ENCODE results near the gene VTI1A.
"Not testable (repeated sequence)": the region's sequence is repeated elsewhere in the genome, so short reads cannot be mapped to it uniquely, and the experiment has no call there.

The VTI1A gene
- total RNA-seq = 35.9 to 66.0 (median 53.4) reads per million in 18 experiments

DNA sequence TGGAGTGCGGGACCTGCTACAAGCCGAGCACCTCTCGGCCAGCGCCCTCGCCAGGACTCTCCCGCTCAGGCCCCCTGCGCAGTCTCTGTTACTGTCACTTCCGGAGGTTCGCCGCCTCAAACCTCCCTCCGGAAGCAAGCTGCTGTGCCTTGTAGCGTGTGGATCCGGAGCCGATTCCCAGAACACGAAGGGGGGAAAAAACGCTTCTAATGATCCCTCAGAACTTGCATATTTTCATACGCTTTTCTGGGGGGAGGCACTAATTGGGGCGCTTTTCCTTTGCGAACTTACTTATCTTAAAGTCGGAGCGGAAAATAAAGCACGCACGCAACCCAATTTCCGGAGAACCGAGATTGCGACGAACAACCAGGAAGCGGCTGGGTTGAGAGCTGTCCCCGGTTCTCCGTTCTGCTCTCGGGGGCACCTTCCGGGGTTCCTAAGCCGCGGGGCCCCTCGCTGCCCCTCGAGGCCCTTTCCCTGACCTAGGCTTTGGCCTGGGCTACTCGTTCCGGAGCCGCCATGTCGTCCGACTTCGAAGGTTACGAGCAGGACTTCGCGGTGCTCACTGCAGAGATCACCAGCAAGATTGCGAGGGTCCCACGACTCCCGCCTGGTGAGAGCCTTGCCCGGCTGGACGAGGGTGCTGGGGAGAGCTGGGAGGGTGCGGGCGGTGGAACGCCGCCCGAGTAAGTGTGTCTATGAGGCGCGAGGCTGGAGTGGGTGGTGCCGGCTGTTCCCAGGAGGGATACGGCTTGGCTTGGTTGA, at the start of gene VTI1A, which contains the start of gene ZDHHC6:
Gene VTI1A (plus strand): TSS at position 361 of the 765 bp plus-strand sequence. CDS start 159 bp downstream, at position 520.
Gene ZDHHC6 (minus strand): TSS at position 60 of the 765 bp plus-strand sequence. CDS start 1,478 bp downstream, outside the sequence.
- DNase-seq = peak; percentile 83 to 89

DNA sequence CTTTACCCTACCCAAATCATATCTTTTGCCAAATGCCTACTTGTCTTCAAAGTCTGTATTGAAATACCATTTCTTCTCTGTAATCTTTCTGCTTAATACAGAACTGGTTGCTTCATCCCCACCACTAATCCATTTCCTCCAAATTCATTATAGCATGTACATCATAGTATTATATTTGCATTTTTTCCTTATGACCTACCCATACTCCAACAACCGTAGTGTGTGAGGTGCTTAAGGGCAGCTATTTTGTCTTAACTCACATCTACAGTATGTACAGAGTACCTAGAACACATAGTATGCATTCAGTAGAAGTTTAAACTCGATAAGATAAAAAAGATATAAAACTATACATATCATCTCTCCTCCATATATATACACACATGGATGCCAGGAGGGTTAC, 49.4 kb upstream of the VTI1A start:
- DNase-seq = no peak

- DNase-seq = no peak
These were observed 44.1 kb upstream of the VTI1A start for GRCh38 chr10:112402917-112403316.

GRCh38 chr10:112404617-112405016, 42.4 kb upstream of the VTI1A start:
- DNase-seq = no peak

GRCh38 chr10:112406806-112407205, 40.2 kb upstream of the VTI1A start:
- not testable (repeated sequence) for DNase-seq

- no peak for DNase-seq
These were observed 39.3 kb upstream of the VTI1A start for GRCh38 chr10:112407696-112408095.

DNA sequence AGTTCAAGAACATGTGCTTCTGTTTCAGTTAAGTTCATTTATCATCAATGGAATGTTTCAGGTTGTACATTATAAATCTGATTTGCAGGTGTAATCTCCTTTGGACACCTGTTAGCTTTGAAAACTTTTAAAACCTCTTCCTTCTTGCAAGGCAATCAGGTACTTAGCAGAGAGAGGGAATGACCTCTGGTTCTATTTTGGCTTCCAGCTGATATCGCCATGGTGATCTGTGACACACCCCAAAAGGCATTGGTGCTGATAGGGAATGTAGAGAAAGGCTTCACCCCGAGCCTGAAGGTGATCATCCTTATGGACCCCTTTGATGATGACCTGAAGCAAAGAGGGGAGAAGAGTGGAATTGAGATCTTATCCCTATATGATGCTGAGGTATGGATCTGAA, 37.7 kb upstream of the VTI1A start:
- DNase-seq = no peak

- no peak for DNase-seq
These were observed 37.3 kb upstream of the VTI1A start for GRCh38 chr10:112409755-112410154.

DNA sequence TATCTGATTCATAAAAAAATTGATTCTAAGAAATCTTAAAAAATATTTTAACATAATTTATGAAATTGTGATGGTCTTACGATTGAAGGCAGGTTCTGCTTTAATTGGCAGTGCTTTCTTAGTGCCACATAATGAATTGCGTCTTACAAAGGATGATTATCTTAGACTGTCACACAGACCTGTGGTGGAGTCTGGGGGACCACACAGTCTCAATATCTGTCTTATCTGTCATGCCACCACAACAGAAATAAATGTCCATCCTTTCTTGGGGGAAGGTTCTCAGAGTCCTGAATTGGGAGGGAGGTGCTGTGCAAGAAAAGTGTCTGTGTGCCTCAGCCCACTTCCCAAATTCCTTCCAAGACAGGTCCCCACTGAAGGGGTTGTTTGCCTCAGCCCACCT, 34.3 kb upstream of the VTI1A start:
- no peak for DNase-seq

DNA sequence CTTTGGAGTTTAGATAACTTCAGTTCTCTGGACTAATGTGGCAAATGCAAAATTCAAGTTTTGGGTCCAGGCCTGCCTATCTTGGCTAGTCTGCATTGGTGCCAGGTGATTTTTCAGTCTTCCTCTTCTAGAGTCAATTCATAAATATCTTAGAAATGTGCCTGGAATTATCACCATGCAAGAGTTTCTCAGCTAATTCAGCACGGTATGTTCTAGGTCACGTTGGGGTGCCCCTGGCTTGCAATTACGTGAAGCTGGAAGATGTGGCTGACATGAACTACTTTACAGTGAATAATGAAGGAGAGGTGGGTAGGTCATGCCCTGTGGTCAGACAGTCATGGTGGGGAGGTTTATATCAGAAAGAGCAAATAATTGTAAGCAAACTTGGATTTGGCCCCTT, 25.3 kb upstream of the VTI1A start:
- no peak for DNase-seq

GRCh38 chr10:112424651-112425050, 22.4 kb upstream of the VTI1A start:
- no peak for DNase-seq

GRCh38 chr10:112426111-112426510, 20.9 kb upstream of the VTI1A start:
- DNase-seq = peak; percentile 38 to 70

DNA sequence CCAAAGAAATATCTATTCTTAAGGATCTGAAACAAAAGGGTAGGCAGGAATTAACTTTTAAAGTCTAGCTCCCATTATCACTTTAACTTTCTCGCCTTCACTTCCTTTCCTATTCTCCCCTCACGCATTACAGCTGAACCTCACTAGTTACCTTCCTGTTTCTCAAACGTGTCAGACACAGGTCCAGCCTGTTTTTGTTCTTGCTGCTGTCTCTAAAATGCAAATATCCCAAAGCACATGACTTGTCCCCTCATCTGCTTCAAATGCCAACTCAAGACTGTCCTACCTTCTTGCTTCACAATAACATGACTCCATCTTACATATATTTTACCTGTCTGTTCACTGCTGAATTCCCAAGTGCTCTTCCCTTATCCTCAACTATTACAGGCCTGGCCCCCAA, 17.9 kb upstream of the VTI1A start:
- no peak for DNase-seq

GRCh38 chr10:112429654-112430230, 17.3 kb upstream of the VTI1A start:
- DNase-seq = no peak

GRCh38 chr10:112433136-112433535, 13.9 kb upstream of the VTI1A start:
- DNase-seq = no peak

- peak in 1 of 2 donors; percentile 64 for DNase-seq
These were observed 11.9 kb upstream of the VTI1A start for GRCh38 chr10:112434988-112435619.

GRCh38 chr10:112438356-112438755, 8.7 kb upstream of the VTI1A start:
- DNase-seq = no peak

GRCh38 chr10:112441520-112441919, 5.5 kb upstream of the VTI1A start:
- DNase-seq = no peak

- no peak for DNase-seq
These were observed 5.0 kb upstream of the VTI1A start for GRCh38 chr10:112442063-112442462.

GRCh38 chr10:112446055-112446854, 760 bp upstream of the VTI1A start:
- DNase-seq = peak; percentile 22 to 23

- no peak for DNase-seq
These were observed 559 bp downstream of the VTI1A start for GRCh38 chr10:112447620-112447928.

DNA sequence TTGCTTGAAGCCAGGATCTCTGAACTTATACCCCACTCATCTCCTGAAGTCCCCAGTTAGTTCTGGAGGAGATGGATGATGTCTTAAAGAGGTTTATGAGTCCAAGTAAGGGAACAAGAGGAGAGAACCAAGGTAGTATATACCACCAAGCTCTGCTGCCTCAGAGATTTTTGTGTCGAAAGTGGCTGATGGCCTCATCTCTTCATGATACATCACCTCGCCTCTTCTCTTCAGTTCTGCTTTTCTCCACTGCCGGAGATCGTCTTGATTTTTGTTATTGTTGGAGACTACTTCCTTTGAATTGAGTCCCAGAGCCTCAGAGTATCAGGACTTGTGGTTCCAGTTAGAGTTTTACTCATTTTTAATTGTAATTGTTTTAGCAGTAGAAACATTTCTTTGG, 1.9 kb downstream of the VTI1A start:
- peak; percentile 78 for DNase-seq
